Tibial artery (tissue), 4 donors: Measurements from ENCODE around the gene CDK5RAP2.

ENCODE experiments used
- DNase-seq, 2 donors: peaks; one replicate each; pipeline ENCODE4 v3.0.0-alpha.2; 2019
- H3K27ac ChIP-seq, 2 donors: fragments of 200-600 bp; sonication (generic) in 1 of 2; 1 replicate in 1 of 2; 2 replicates in 1 of 2; pipeline ENCODE4 v1.5.1; 2018 to 2019; ENCODE audit warnings: mild to moderate bottlenecking in 1 of 2
- H3K27me3 ChIP-seq, 2 donors: fragments of 200-600 bp; sonication (generic) in 1 of 2; one replicate each; pipeline versions ENCODE4 v1.5.1 to v1.6.0; 2016 to 2019
- H3K36me3 ChIP-seq, 3 donors: fragments of 200-600 bp; sonication (generic) in 2 of 3; one replicate each; pipeline ENCODE4 v1.5.1; 2016 to 2019; ENCODE audit warnings: mild to moderate bottlenecking in 2 of 3
- H3K4me1 ChIP-seq, 4 donors: fragments of 200-600 bp; sonication (generic) in 2 of 4; 1 replicate in 3 of 4; 2 replicates in 1 of 4; pipeline ENCODE4 v1.5.1; 2016 to 2019
- H3K4me3 ChIP-seq, 2 donors: fragments of 200-600 bp; sonication (generic) in 1 of 2; 1 replicate in 1 of 2; 2 replicates in 1 of 2; pipeline ENCODE4 v1.5.1; 2018 to 2019; ENCODE audit warnings: mild to moderate bottlenecking in 2 of 2
- H3K9me3 ChIP-seq, 3 donors: fragments of 200-600 bp; sonication (generic) in 1 of 3; one replicate each; pipeline ENCODE4 v1.5.1; 2016 to 2019
- CTCF ChIP-seq, 2 experiments: fragments of 200-600 bp in 1 of 2; fragments of 450-650 bp in 1 of 2; IDR thresholded peaks; one replicate each; pipeline ENCODE4 v1.5.1; 2017 to 2019; ENCODE audit warnings: antibody characterized with exemption in 2 of 2, mild to moderate bottlenecking in 1 of 2, moderate library complexity in 1 of 2
- intact Hi-C: fragments of 100-400 bp; cut with DNase I; formaldehyde crosslinking; loops from one replicate; pipeline ENCODE4 v1.15.0; 2023; ENCODE audit warnings: low total_unique reads

The CDK5RAP2 gene

GRCh38 chr9:120376101-120376500 is 203.9 kb downstream of the CDK5RAP2 start:
- H3K4me1 ChIP-seq = no peaks in the 10 kb centered on the region
- H3K27me3 ChIP-seq = no peaks in the 10 kb centered on the region
- H3K36me3 ChIP-seq = peaks cover 0 to 8% (median 0%) of the 10 kb centered on the region in 3 donors
- no peak for DNase-seq
- no peak overlapping the region for H3K4me3 ChIP-seq
- peaks cover 0 to 26% (median 14%) of the 10 kb centered on the region in 3 donors for H3K9me3 ChIP-seq
- no peak overlapping the region for H3K27ac ChIP-seq
- no peak for TF ChIP-seq CTCF (IDR thresholded peaks at IDR 0.05)
- intact Hi-C loops = no loop called here

- no peak overlapping the region for H3K27ac ChIP-seq
- no peaks in the 10 kb centered on the region for H3K27me3 ChIP-seq
- H3K9me3 ChIP-seq = peaks cover 0 to 23% (median 14%) of the 10 kb centered on the region in 3 donors
- no peaks in the 10 kb centered on the region for H3K4me1 ChIP-seq
- peaks cover 0 to 8% (median 0%) of the 10 kb centered on the region in 3 donors for H3K36me3 ChIP-seq
- no peak for TF ChIP-seq CTCF (IDR thresholded peaks at IDR 0.05)
- no peak overlapping the region for H3K4me3 ChIP-seq
- no peak for DNase-seq
- intact Hi-C loops = no loop called here
Measured at GRCh38 chr9:120375316-120375715, 204.7 kb downstream of the CDK5RAP2 start.

GRCh38 chr9:120374817-120375216 is 205.2 kb downstream of the CDK5RAP2 start:
- no peak overlapping the region for H3K4me3 ChIP-seq
- H3K9me3 ChIP-seq = peaks cover 0 to 18% (median 11%) of the 10 kb centered on the region in 3 donors
- H3K27me3 ChIP-seq = no peaks in the 10 kb centered on the region
- no peaks in the 10 kb centered on the region for H3K4me1 ChIP-seq
- no peak for DNase-seq
- peaks cover 0 to 7% (median 0%) of the 10 kb centered on the region in 3 donors for H3K36me3 ChIP-seq
- intact Hi-C loops = no loop called here
- TF ChIP-seq CTCF (IDR thresholded peaks at IDR 0.05) = no peak
- H3K27ac ChIP-seq = no peak overlapping the region

- peaks cover 0 to 1% (median 0%) of the 10 kb centered on the region in 3 donors for H3K36me3 ChIP-seq
- H3K4me1 ChIP-seq = no peaks in the 10 kb centered on the region
- no peaks in the 10 kb centered on the region for H3K27me3 ChIP-seq
- TF ChIP-seq CTCF (IDR thresholded peaks at IDR 0.05) = no peak
- DNase-seq = peak in 1 of 2 donors; percentile 3
- no peak overlapping the region for H3K27ac ChIP-seq
- H3K9me3 ChIP-seq = peaks cover 0 to 13% (median 5%) of the 10 kb centered on the region in 3 donors
- intact Hi-C loops = no loop called here
- no peak overlapping the region for H3K4me3 ChIP-seq
Measured at GRCh38 chr9:120374239-120374638, 205.7 kb downstream of the CDK5RAP2 start.

GRCh38 chr9:120372040-120372439 is 207.9 kb downstream of the CDK5RAP2 start:
- intact Hi-C loops = no loop called here
- Histone ChIP-seq H3K27ac (no peak overlapping the region), H3K27me3 (no peaks in the 10 kb centered on the region), H3K4me1 (no peaks in the 10 kb centered on the region), H3K36me3 (no peaks in the 10 kb centered on the region), H3K4me3 (no peak overlapping the region), H3K9me3 (no peaks in the 10 kb centered on the region)
- DNase-seq = peak in 1 of 2 donors; percentile 32
- TF ChIP-seq CTCF (IDR thresholded peaks at IDR 0.05) = no peak
